K562 (cell line): ENCODE measurements around the gene ELOF1. TPM values are rescaled to one million over a fixed set of nuclear protein-coding genes. Genes with fewer than 3 reads are reported as not detected.

Experiments used
- ATF7 ChIP-seq: fragments of 450-650 bp; IDR thresholded peaks from 2 replicates; pipeline ENCODE4 v1.7.1; 2014; ENCODE audit warnings: mild to moderate bottlenecking, moderate library complexity
- CCNT2 ChIP-seq: IDR thresholded peaks from 2 replicates; pipeline ENCODE4 v1.6.1; 2011; ENCODE audit warnings: borderline replicate concordance, low read depth, mild to moderate bottlenecking, moderate library complexity, mixed read lengths, low read length; ENCODE audit not compliant: insufficient read length; ENCODE audit errors: extremely low read depth
- EWSR1 ChIP-seq: fragments of 450-650 bp; IDR thresholded peaks from 2 replicates; pipeline ENCODE4 v1.6.1; 2018; ENCODE audit warnings: borderline replicate concordance, mild to moderate bottlenecking, low read depth, moderate library complexity; ENCODE audit not compliant: partially characterized antibody
- MEIS2 ChIP-seq: fragments of 450-650 bp; IDR thresholded peaks from 2 replicates; pipeline ENCODE4 v1.6.1; 2014; ENCODE audit warnings: mild to moderate bottlenecking; ENCODE audit not compliant: partially characterized antibody
- PBX2 ChIP-seq, 2 experiments: IDR thresholded peaks in 1 of 2; conservative IDR thresholded peaks in 1 of 2; 2 replicates each; pipeline ENCODE4 v1.6.1; 2016; ENCODE audit warnings: low read depth in 2 of 2, mild to moderate bottlenecking in 1 of 2, missing compliant biosample characterization in 1 of 2, missing genetic modification characterization in 1 of 2, moderate library complexity in 1 of 2
- ZBTB40 ChIP-seq, 2 experiments: fragments of 450-650 bp in 1 of 2; sonication (generic) in 1 of 2; formaldehyde crosslinking in 1 of 2; IDR thresholded peaks; 2 replicates each; pipeline versions ENCODE4 v1.7.1 to v1.9.0; 2016 to 2022; ENCODE audit warnings: inconsistent platforms in 1 of 2, mild to moderate bottlenecking in 1 of 2, missing genetic modification reagents in 1 of 2
- ZKSCAN3 ChIP-seq: fragments of 250-450 bp; sonication (Bioruptor Pico); IDR thresholded peaks from 2 replicates; pipeline ENCODE4 v1.4.0; 2020
- ZNF766 ChIP-seq: fragments of 200-800 bp; sonication (Bioruptor generic); conservative IDR thresholded peaks from 2 replicates; pipeline ENCODE4 v1.6.1; 2016; ENCODE audit warnings: missing genetic modification characterization, missing compliant biosample characterization
- polyA plus RNA-seq, 8 experiments: library from polyadenylated mRNA; depleted of rRNA in 4 of 8; stranded (reverse) in 5 of 8; unstranded in 3 of 8; fragments of >200 nt; fragmentation: Nextera tagmentation in 2 of 8; fragmentation: Illumina TruSeq in 1 of 8; extraction: Ambion mirVana in 2 of 8; extraction: Trizol in 1 of 8; gene quantifications; 2 replicates each; pipeline versions ENCODE4 v1.2.1 to v1.2.3, GENCODE V29; 2011 to 2014; ENCODE audit warnings: inconsistent platforms in 1 of 8, missing spikeins in 1 of 8
- total RNA-seq, 7 experiments: library from RNA; depleted of rRNA in 6 of 7; stranded (reverse); fragments of >200 nt in 6 of 7; fragmentation: Illumina TruSeq in 2 of 7; extraction: Trizol in 2 of 7; gene quantifications; 2 replicates each; pipeline versions ENCODE4 v1.2.1 to v1.2.3, GENCODE V29; 2011 to 2021; ENCODE audit warnings: low replicate concordance in 1 of 7

Gene ELOF1
- total and polyA plus RNA-seq, 9 of the 15 experiments (the other 6 are each of a cell fraction or from before 2014, with no cell fraction given): 16.7 to 147 (median 74.2) TPM

GRCh38 chr19:11581740-11582139 lies 22.7 kb upstream of the ELOF1 start (continued):
- TF ChIP-seq ZBTB40 (IDR thresholded peaks at IDR 0.05): peak; percentile 14; the same call in 1 of the 2 replicates
- no peak for TF ChIP-seq ZBTB40 (CRISPR knock-in tag; IDR thresholded peaks at IDR 0.05)
- no peak for TF ChIP-seq ZKSCAN3
- no peak for TF ChIP-seq CCNT2
- TF ChIP-seq EWSR1: no peak
- TF ChIP-seq MEIS2: peak; percentile 27
- peak; percentile 56; the same call in 1 of the 2 replicates for TF ChIP-seq ZNF766 (CRISPR knock-in tag)
- no peak for TF ChIP-seq ATF7
- TF ChIP-seq PBX2 (CRISPR knock-in tag; IDR thresholded peaks at IDR 0.05; ENCODE audit: low read depth): no peak
- TF ChIP-seq PBX2 (tag; conservative IDR thresholded peaks at IDR 0.05; ENCODE audit: low read depth): peak; percentile 48
